SK-N-MC (cell line): ENCODE measurements around the gene ADCY5.

Experiments used
- EZH2 ChIP-seq: fragments of 200-600 bp; sonication (generic); IDR thresholded peaks from one replicate; pipeline ENCODE4 v1.6.1; 2017; ENCODE audit warnings: antibody characterized with exemption
- FOXP2 ChIP-seq: optimal IDR thresholded peaks from 2 replicates; pipeline ENCODE3; 2011; ENCODE audit warnings: mild to moderate bottlenecking, moderate library complexity; ENCODE audit not compliant: insufficient read depth; ENCODE audit errors: extremely low read length, control extremely low read depth
- POLR2AphosphoS5 ChIP-seq: IDR thresholded peaks from 2 replicates; pipeline ENCODE4 v1.6.1; 2012; ENCODE audit warnings: mild to moderate bottlenecking, low read depth, low read length, borderline replicate concordance

DNA sequence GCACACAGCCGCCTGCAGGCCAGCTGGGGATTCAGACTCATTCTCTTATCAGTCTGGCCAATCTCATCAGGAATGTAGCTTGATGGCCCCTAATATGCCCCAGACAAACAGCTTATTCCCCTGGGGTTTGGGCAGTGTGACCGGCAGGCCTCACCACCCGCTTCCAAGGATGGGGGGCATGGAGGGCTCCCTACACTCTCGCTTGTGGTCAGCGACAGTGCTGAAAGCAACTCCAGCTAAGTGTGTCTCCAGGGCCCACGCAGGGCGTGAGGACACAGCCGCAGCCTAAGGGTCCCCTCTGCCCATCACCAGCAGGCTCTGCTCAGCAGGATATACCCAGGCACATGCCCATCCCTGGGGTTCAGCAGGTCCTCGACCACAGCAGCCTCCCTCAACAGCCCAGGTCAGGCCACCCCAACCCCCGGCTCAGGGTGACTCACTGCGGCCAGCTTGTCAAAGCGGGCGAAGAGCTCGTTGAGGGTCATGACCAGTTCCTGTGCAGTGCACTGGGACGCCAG is 116.7 kb downstream of the ADCY5 start:
- TF ChIP-seq POLR2AphosphoS5 (no peak), EZH2 (no peak), FOXP2 (no peak)
